Middle frontal gyrus (tissue), 1 donor: ENCODE data around the gene DPCD.
A peak's percentile ranks its signal among the peaks of the same experiment; 100 is the strongest.

Experiments
- DNase-seq: peaks from one replicate; pipeline ENCODE4 v3.0.0-alpha.2; 2015; ENCODE audit warnings: low spot score; ENCODE audit errors: extremely low spot score

Gene DPCD

DNA sequence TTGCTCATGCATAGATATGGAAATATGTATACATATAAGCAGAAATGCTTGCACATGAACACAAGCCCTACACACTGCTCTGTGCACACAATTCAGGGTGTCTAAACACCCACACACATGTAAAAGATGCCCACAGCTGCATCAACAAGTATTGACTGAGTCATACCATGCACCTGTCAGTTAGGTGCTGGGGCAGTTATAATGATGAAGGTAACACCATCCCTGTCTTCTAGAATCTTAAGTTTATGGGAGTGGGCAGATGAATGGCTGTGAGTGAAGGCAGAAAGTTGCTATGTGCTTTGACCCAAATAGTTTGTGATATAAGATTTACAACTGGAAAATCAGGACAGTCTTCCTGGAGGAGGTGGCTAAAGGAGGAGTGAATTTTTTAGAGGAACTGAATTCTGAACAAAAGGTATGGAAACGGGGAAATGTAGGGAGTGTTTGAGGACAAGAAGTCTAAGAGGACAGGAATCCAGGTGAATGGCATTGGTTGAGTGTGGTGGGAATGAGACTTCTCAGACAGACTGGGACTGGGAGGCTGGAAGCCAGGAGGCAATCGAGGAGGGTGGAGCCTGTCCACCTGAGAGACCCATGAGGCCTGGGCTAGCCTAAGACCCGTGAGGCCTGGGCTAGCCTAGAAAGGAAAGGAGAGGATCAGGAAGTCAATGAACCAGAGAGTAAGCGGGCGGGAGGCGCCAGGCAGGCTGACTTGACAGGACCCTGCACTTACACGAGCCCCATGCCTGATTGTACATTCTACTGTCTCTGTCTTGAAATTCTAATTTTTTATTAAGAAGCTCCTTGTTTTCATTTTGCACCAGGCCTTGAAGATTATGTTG is 20.7 kb upstream of the DPCD start:
- DNase-seq, result no peak

DNA sequence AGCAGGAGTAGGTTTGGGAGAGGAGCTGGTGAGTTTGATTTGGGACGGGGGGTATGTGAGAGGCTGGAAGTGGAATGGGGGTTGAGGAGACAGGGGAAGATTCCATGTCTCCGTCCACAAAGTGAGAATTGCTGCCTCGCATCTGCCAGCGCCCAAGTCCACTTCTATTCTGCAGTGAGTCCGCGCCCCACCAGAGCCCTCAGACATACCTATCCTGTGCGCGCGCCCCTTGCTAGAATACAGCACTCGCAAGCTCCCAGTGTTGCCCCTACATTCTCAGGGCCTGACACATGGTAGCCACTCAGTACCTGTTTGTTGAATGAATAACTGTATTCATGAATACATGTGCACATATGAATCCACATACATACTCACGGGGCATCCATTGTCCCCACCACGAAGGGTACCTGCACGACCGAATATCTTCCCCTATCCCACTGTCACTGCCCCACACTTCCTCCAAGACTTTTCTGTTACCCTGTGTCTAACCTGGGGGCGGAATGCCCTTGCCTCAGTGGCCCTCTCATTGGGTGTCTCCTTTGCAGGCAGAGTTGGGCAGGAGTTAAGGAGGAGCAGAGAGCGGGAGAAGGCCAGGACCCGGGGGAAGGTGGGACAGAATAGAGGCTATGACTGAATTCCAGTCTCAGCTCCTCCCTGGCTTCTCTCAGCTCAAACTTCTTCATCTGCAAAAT is 19.9 kb upstream of the DPCD start:
- no peak for DNase-seq

DNA sequence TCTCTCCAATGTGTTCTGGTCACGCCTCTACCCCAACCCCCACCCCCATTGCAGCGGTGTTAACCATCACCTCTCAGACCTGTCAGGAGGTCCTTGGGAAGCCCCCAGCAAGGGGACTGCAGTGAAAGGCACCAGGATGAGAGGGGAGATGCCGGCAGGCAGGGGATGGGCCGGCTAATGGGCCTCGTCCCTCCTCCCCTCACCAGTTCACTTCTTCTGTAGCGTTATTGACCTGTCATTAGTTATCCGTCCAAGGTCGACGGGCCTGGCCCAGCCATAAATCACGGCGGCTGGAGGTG is 18.8 kb upstream of the DPCD start:
- DNase-seq, result no peak

DNA sequence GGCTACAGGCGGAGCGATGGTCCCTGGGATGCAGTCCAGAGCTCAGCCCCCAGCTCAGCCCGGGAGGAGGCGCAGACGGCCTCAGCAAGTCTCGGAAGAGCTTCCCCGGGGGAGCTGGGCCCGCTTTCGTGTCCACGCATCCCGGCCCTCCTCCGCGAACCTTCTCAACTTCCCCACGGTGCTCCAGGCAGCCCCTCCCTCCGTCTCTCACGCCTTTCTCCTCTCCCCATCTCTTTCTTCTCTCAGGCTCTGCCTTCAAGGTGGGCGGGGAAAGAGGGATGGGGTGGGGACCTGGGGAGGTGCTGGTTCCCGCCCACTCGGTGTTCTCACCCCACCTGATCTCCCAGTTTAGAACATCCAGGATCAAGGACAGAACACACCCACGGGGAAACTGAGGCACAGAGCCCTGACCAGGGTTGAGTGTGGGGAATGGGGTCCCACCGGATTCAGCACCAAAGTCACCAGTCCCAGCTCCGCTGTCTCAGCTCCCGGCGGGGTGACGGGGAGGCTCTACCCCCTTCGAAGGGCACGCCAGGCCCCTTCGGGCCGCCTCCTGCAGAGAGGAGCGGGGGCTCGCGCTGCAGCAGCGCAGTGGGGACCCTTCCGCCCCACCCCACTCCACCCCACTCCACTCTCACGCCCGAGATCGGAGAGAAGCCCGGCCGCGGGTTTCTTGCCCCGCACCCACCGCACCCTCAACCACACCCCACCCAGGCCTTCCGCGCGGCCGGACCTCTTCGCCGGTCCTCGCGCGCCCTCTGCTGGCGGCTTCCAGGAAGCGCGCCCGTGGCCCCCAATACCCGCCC is 18.3 kb upstream of the DPCD start:
- peak; percentile 75 for DNase-seq

DNA sequence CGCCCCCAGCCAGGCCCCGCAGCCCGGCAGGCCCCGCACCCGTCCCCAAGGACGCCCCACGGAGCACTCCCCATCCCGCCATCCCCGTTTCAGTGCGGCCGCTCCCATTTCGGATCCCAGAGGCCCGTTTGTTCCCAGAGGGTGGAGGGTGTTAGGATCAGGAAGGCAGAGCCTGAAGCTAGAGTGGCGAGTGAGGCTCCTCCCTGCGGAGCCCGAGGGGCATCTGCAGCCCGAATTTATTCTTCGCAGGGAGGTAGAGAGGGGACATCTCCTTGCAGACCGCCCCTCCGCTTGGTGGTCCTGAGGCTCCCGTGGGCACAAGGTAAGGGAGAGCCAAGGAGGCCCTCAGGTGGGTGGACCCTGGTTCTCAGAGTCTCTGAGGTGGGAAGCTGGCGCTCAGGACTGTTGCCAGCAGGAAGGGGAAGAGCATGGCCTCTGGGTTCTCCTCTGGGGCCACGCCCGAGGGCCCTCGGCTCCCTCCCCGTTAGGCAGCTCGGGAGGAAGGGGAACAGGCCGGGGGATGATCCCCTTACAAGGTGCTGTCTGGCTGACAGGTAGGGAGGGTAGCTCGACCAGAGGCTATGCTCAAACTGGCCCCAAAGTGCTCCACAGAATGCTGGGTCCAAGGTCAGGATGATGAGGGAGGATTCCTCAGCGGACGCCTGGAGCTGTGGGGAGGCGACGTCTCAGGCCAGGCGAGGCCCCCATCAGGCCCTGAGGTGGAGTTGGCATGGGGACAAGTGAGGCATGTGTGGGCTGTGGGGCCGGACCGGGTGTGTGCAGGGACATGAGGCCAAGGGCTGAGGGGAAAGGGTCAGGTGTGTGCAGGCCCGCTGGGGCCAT is 17.5 kb upstream of the DPCD start:
- DNase-seq, result no peak

DNA sequence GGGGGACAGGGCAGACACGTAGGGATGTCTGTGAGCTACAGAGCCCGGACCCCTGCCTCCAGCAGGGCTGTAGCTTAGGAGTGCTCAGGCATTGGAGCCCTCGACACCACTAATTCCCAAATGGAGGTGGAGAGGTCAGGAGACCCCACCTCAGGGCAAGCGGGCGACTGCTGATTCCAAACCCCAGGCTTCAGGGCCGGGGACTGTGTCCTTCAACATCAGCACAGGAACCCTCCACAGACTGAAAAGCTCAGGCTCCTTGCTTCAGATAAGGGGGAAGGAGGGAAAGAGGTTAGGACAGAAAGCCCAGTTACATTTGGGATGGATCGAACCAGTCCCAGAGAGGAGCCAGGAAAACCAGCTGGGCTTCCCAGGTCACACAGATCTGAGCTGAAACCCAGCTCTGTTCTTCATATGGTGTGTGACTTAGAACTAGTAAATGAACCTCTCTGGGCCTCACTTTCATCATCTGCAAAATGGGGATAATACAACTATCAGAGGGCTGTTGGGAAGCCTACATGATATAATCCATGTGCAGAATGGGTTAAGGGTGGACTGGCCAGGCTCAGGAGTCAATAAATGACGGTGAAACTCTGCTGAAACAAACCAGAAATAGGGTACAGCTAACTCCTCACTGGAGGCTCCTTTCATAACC is 16.7 kb upstream of the DPCD start:
- DNase-seq, result no peak

DNA sequence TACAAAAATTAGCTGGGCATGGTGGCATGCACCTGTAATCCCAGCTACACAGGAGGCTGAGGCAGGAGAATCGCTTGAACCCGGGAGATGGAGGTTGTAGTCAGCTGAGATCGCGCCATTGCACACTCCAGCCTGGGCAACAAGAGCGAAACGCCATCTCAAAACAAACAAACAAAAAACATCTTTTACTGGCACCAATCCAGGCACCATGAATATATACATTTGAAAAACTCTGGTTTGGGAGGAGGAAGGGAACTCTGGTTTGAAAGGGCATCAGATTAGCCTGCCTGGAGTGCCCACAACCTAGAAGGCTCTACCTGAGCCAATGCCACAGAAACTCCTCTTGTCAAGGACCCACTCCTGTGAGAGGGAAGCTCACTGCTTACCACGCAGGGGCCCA is 16.0 kb upstream of the DPCD start:
- no peak for DNase-seq

DNA sequence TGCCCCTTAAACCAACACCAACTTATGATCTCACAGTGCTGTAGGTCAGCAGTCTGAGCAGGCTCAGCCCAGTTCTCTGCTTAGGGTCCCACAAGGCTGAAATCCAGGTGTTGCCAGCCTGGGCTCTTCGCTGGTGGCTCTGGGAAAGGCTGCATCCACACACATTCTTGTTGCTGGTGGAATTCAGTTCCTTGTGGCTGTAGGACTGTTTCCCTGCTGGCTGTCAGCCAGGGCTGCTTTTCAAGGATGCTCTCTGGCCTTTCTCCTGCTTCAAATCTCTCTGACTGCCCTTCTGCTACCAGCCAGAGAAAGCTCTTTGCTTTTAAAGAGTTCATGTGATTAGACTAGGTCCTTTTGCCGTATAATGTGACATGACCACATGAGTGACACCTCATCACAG is 15.3 kb upstream of the DPCD start:
- no peak for DNase-seq

DNA sequence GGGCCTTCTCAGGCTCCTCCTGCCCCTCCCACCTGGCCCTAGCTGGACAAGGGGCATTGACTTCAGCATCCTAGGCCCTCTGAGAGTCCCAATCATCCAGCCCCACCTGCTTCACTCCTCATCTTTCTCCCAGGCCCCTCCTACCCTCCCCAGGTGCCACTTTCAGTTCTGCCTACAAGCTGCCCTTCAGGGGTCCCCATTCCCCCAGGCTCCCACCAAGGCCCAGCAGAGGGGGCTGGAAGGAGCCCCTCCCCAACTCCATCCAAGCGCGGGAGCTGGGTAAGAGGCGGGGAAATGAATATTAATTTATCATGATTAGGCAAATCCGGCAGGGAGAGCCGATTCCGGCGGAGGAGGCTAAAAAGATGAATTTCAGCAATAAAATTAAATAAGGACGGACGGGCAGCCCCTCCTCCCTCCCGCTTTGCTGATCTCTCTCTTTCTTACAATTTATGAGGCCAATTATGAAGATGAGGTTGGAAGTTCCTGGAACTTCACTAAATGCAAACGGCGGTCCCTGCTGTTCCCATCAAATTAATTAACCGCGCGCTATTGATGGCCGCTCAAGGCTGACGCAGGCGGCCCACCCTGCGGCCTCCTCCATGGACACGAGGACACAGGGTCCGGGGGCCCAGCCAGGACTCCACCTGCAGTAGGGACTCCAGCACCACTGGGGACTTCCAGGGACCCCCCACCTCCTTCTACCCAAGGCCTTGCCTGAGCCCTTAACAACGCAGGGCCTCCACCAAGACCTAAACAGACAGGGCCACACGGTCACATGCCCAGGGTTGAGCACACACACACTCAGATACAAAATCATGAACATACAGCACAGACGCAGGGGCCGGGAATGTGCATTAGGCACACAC is 14.0 kb upstream of the DPCD start:
- no peak for DNase-seq

DNA sequence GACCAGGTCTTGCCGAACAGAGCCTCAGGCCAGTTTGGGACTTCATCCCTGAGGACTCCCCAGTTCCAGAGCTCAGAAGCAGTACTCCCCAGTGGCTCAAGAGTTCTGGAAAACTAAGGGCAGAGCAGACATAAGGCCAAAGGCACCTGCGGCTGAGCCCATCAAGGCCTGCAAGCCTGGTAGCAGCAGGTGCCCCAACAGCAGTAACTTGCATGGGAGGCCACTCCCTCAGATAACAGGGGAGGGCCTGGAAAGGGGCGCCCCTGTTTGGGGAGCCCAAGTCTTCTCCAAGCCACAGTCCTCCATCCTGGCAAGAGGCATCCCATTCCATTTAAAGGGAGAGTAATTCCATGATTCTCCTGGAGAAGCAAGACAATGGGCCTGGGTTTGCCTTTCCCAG is 13.0 kb upstream of the DPCD start:
- DNase-seq, result no peak

DNA sequence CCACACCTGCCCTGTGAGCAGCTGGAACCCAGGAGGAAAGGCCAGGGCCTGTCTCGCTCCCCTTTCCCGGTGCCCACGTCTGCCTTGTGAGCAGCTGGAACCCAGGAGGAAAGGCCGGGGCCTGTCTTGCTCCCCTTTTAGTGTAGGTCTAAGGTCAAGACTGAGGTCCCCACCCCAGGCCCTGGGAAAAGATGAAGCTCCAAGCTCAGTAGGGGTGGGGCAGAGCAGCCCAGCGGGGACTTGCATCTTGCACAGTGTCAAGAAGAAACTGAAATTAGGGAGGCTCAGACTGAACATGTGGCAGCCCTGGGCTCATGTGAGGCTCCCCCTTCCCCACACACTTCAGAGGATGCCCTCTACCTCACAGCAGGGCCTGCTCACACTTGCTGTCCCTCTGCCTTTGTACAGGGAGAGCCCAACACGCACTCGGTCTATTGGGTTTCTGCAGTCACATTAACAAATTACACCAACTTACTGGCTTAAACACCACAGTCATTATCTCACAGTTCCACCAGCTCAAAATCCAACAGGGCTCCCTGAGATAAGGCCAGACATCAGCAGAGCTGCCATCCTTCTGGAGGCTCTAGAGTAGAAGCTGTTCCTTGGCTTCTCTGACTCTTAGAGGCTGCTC is 12.4 kb upstream of the DPCD start:
- DNase-seq, result no peak

DNA sequence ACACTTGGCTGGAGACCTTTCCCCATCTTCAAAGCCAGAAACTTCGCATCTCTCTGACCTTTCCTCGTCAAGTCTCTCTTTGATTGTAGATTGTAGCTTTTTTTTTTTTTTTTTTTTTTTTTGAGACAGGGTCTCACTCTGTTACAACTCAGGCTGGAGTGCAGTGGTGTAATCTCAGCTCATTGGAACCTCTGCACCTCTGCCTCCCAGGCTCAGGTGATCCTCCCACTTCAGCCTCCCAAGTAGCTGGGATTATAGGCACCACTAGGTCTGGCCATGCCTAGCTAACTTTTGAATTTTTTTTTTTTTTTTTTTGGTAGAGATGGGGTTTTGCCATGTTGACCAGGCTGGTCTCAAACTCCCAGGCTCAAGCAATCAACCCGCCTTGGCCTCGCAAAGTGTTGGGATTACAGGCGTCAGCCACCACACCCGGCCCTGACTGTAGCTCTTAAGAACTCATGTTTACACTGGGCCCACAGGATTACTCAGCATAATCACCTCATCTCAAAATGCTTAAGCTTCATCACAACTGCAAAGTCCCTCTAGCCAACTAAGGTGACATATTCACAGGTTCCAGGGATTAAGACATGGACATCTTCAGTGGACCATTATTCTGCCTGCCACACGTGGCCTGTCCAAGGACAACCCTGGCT is 11.8 kb upstream of the DPCD start:
- DNase-seq, result no peak

DNA sequence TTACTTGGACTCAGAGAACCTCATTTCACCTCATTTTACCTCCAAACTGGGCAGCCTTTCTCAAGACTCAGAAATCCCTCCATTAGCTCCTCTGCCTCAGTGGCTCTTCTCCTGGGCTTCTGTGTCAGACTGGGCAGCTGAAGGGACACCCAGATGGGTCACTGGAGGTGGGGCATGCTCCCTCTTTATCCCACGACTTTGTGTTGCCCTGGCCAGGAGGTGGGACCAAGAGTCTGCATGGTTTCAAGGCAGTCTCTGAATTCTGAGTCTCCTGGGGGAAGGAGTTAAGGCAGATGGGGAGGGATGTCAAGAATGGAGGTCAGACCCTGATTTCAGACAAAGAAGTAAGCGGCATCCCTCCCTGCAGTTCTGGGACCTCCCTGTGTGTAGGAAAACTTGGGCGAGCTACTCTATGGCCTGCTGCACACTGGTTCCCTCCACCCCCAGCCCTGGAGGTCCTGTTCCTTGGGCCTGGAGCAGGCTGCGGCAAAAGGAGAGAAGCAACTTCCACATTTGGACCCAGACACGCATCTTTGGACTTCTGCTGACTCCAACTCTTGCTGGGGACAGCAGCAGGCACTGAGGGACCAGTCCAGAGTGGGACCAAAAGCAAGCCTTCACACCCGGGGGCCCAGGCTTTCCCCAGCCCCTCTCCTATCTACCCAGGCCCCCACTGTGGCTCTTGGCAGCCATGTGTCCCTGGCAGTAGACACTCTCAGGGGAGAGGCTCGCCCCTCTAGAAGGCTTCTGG is 10.8 kb upstream of the DPCD start:
- no peak for DNase-seq

DNA sequence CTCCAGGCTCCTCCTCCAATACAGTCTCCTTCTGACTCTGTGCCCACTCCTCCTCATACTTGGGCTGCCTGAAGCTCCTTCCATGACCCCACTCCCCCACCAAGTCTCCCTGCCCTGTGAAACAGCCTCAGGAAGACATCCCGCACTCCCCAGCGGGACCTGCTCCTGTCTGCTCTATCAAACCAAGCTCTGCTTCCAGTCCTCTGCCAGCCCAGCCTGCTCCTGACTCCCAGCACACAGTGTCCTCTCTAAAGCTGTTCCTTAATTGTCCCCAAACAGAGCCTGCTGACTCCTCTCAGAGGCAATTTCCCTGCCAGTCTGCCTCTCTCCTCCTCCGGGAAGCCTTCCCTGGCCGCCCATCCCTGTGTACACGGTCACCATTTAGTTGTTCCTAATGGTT is 9.9 kb upstream of the DPCD start:
- no peak for DNase-seq

DNA sequence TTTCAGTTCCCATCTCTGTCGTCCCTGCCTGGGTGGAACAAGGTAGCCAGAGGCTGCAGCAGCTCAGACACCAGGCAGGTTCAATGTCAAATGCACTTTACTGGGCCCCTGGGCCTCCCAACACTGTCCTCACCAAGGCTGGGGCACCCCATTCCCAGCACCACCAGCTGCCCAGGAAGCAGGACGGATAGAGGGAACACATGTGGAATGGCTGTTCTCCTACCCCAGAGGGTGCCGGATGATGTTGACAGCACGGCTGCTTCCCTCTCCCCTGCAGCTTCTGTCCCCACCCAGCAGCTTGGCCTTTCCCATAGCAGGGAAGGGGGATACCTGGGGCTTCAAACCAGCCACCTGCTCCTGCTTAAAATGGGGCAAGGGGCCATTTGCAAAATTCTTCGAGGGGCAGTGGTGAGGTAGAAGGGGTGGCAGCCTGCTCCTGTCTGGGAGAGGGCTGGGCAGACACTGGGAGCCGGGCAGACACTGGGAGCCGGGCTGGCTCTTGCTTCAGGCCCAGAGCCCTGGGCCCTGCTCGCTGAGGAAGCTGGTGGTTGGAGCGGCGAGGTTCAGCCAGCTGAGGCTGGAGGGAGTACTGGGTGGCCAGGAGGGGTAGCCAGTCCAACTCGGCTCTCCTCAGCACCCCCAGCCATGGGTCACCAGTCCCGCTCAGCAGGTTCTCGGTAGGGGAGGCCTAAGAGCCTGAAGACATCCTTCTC is 9.2 kb upstream of the DPCD start:
- no peak for DNase-seq

DNA sequence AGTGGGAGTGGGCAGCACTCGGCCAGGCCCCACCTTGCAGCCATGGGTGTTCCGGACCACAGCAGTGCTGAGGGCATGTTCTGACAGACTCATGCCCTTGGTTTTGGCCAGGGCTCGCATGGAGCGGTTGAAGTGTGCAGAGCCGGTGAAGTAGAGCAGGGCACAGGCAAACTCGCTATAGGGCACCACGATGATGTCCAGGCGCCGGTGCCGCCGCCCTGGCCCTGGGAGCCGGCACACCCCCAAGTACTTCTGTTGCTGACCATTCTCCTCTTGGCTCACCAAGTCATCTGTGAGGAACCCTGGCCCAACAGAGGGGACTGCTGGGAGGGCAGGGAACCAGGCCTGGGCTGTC is 8.6 kb upstream of the DPCD start:
- DNase-seq, result no peak

DNA sequence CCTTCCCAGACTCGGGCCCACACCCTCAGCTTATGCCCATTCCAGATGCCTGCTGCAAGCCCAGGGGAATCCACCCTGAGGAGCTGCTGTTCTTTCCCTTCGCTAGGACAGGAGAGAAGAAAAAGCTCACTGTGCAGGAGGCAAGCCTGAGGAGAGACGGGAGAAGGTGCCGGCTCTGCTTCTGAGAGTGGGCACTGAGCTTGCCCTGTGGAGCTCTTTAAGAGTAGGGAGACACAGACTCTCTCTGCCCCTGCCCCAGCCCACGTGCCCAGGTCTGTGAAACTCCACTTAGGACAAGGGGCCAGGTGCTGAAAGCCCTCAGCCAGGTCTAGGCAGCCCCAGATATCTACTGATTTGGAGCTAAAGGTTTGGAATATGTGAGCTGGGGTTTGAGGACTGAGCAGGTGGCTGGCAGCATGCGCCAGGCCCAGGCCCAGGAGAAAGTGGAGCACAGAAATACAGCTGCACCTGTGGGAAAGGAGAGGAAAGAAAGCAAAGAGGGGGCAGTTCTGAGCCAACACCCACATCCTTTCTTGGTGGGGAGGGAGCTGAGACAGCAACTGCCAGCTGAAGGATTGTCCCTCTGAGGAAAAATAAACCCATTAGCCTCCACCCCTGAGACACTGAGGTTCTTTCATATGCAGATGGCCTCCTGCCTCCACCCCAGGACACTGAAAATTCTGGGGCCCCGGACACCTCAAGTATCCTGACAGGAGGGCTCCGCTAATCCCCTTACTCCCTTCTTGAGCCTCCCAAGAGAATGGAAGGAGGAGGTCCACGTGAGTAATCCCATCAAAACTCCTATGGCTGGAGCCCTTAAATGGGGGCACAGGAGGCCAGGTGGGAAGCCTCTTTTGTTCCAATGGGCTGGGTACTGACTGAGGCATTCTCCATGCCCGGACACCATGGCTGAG is 7.4 kb upstream of the DPCD start:
- DNase-seq, result no peak
